AG04450 (cell line): Measurements from ENCODE around the gene FAM83D. TPM values are rescaled to one million over a fixed set of nuclear protein-coding genes. Genes with fewer than 3 reads are reported as not detected.

Experiments used
- CTCF ChIA-PET: fragments of 300-600, 350-600 bp; formaldehyde crosslinking; extraction: SDS; loops from one replicate; lab custom pipeline; 2022; ENCODE audit warnings: antibody characterized with exemption, inconsistent platforms; lab: Charles Lee
- POLR2A ChIA-PET: fragments of 350-600 bp; formaldehyde crosslinking; extraction: SDS; loops from one replicate; lab custom pipeline; 2021; ENCODE audit warnings: antibody characterized with exemption, inconsistent platforms; lab: Yijun Ruan, JAX
- DNase-seq: peaks from one replicate; pipeline ENCODE4 v3.0.0-alpha.2; 2011; ENCODE audit warnings: low read depth, low spot score
- H3K27ac ChIP-seq: one replicate; pipeline ENCODE4 v1.5.1; 2012; ENCODE audit warnings: low read depth, low read length, control low read depth
- H3K27me3 ChIP-seq: one replicate; pipeline ENCODE4 v1.6.0; 2012; ENCODE audit warnings: low read length; ENCODE audit not compliant: control insufficient read depth, insufficient read depth
- H3K4me3 ChIP-seq: 2 replicates; pipeline ENCODE4 v1.5.1; 2011; ENCODE audit warnings: mild to moderate bottlenecking, low read depth, low read length, control low read depth
- H3K9me3 ChIP-seq: 2 replicates; pipeline ENCODE4 v1.5.1; 2012; ENCODE audit warnings: low read length; ENCODE audit not compliant: control insufficient read depth, insufficient read depth
- CTCF ChIP-seq: IDR thresholded peaks from 2 replicates; pipeline ENCODE4 v1.5.1; 2011; ENCODE audit warnings: low read depth, low read length, control low read depth, inconsistent platforms
- polyA plus RNA-seq: library from polyadenylated mRNA; depleted of rRNA; stranded (reverse); fragments of >200 nt; gene quantifications from 2 replicates; pipeline ENCODE4 v1.2.3, GENCODE V29; 2011; rRNA removed
- small RNA-seq: library from RNA; depleted of rRNA; stranded (forward); fragments of <200 nt; gene quantifications from one replicate; pipeline ENCODE3, GENCODE V24; 2012; ENCODE audit warnings: low read depth; ENCODE audit not compliant: insufficient read length

Gene FAM83D
- polyA plus RNA-seq, 1 experiment: 14.9 TPM

GRCh38 chr20:38999965-39000910, 74.0 kb downstream of the FAM83D start:
- ChIA-PET CTCF (interaction anchor here (0.6 to 1.5 kb wide), 2 partner anchors 50 to 260 kb away, joined by 3 to 5 read pairs; no protein-coding TSS in a partner anchor), POLR2A (no interaction called here)
- Histone ChIP-seq H3K9me3 (no peaks in the 10 kb centered on the region), H3K27ac (no peak overlapping the region), H3K4me3 (no peak overlapping the region), H3K27me3 (no peaks in the 10 kb centered on the region)
- TF ChIP-seq CTCF: no peak
- DNase-seq: no peak

Small RNAs within 50 kb of the gene (small RNA-seq; reads per million reads assigned to genes)
- gene AL023803.1: not detected

Other genes with a start within 250 kb of the FAM83D start
- not detected in 2 replicates for gene SLC32A1, start 201.9 kb upstream of the FAM83D start, polyA plus RNA-seq
- gene ACTR5, start 178.0 kb upstream of the FAM83D start, polyA plus RNA-seq: 6.0 and 6.1 TPM in 2 replicates
- not detected in 2 replicates for gene PPP1R16B, start 120.7 kb upstream of the FAM83D start, polyA plus RNA-seq
- 13.5 and 14.4 TPM in 2 replicates for gene DHX35, start 35.9 kb downstream of the FAM83D start, polyA plus RNA-seq